Calu3 (cell line): ENCODE data around the gene HGS. TPM values are rescaled to one million over a fixed set of nuclear protein-coding genes. Genes with fewer than 3 reads are reported as not detected.

Experiments
- BruUV-seq: library from RNA; stranded (reverse); fragments of 400-500 nt; replicated peaks from 2 replicates; lab custom pipeline; 2021; lab: Mats Ljungman, UMichigan
- CTCF ChIA-PET: fragments of 300-600 bp; sonication (Branson Sonifier 250); formaldehyde crosslinking; loops from one replicate; lab custom pipeline; 2022; ENCODE audit warnings: antibody characterized with exemption; lab: Charles Lee
- DNase-seq: peaks from one replicate; pipeline ENCODE4 v3.0.0; 2022
- H3K27ac Mint-ChIP-seq: one replicate; pipeline ENCODE4 v1.8.0; 2022; ENCODE audit warnings: mixed read lengths; ENCODE audit not compliant: unreplicated experiment
- H3K27me3 Mint-ChIP-seq: one replicate; pipeline ENCODE4 v1.8.0; 2022; ENCODE audit warnings: mixed read lengths; ENCODE audit not compliant: unreplicated experiment
- H3K36me3 Mint-ChIP-seq: one replicate; pipeline ENCODE4 v1.8.0; 2022; ENCODE audit warnings: mild to moderate bottlenecking, moderate library complexity, mixed read lengths; ENCODE audit not compliant: insufficient read depth, unreplicated experiment
- H3K4me1 Mint-ChIP-seq: one replicate; pipeline ENCODE4 v1.8.0; 2022; ENCODE audit warnings: mild to moderate bottlenecking, low read depth, mixed read lengths; ENCODE audit not compliant: unreplicated experiment
- H3K4me3 Mint-ChIP-seq: one replicate; pipeline ENCODE4 v1.8.0; 2022; ENCODE audit warnings: mild to moderate bottlenecking, low read depth, moderate library complexity, mixed read lengths; ENCODE audit not compliant: unreplicated experiment
- H3K9me3 Mint-ChIP-seq: one replicate; pipeline ENCODE4 v1.8.0; 2022; ENCODE audit warnings: low read depth, mixed read lengths; ENCODE audit not compliant: unreplicated experiment
- intact Hi-C: fragments of 100-400 bp; cut with micrococcal nuclease; formaldehyde crosslinking; loops from one replicate; pipeline ENCODE4 v1.10.0; 2022; ENCODE audit not compliant: unreplicated experiment
- total RNA-seq: library from RNA; stranded (reverse); gene quantifications from 2 replicates; pipeline ENCODE4 v1.2.3, GENCODE V29; 2022
- TF ChIP-seq, protein P1 (sequence below): fragments of 200-600 bp; IDR thresholded peaks from one replicate; pipeline ENCODE4 v1.8.0; 2022; ENCODE audit warnings: antibody characterized with exemption; ENCODE audit not compliant: unreplicated experiment

Gene HGS
- total RNA-seq, 1 experiment from 2014 or later = 160 TPM

DNA sequence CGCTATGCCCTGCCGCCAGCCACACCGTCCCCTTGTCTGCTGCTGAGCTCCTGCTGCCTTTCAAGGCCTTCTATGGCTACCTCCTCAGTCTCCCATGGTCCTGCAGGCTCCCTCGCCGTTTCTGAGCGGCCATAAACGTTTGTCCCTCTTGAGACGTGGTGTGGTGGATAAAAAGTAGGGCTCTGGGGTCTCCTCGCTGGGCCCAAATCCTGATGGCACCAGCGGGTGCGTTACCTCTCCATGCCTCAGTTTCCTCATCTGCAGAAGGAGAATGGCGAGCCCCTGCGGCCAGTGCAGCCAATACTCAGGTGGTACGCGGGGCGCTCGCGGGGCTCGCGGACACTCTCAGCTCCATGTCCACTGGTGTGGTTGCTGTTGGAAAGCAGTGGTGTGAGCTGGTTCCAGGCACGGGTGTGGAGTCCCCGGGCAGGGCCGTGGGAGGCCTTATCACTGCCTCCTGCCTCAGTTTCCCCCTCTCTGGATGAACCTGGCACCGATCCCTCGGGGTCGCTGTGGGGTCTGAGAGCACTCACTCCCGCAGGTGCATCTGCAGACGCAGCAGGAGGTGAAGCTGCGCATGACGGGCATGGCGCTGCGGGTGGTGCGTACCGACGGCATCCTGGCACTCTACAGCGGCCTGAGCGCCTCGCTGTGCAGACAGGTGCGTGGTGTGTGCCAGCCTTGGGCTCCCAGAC lies 30.7 kb downstream of the HGS start:
- Mint-ChIP-seq H3K27ac (no peak overlapping the region), H3K27me3 (no peaks in the 10 kb centered on the region), H3K4me3 (peak overlapping the region; percentile 92), H3K36me3 (peaks cover 63% of the 10 kb centered on the region), H3K4me1 (peaks cover 12% of the 10 kb centered on the region), H3K9me3 (no peaks in the 10 kb centered on the region)
- BruUV-seq = no TSS peak
- TF ChIP-seq, protein P1, sequence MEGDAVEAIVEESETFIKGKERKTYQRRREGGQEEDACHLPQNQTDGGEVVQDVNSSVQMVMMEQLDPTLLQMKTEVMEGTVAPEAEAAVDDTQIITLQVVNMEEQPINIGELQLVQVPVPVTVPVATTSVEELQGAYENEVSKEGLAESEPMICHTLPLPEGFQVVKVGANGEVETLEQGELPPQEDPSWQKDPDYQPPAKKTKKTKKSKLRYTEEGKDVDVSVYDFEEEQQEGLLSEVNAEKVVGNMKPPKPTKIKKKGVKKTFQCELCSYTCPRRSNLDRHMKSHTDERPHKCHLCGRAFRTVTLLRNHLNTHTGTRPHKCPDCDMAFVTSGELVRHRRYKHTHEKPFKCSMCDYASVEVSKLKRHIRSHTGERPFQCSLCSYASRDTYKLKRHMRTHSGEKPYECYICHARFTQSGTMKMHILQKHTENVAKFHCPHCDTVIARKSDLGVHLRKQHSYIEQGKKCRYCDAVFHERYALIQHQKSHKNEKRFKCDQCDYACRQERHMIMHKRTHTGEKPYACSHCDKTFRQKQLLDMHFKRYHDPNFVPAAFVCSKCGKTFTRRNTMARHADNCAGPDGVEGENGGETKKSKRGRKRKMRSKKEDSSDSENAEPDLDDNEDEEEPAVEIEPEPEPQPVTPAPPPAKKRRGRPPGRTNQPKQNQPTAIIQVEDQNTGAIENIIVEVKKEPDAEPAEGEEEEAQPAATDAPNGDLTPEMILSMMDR = no peak
- intact Hi-C loops = no loop called here
- DNase-seq = no peak
- CTCF ChIA-PET = interaction anchor here (1.1 kb wide), 1 partner anchor 107 kb away, joined by 3 read pairs; no protein-coding TSS in a partner anchor

DNA sequence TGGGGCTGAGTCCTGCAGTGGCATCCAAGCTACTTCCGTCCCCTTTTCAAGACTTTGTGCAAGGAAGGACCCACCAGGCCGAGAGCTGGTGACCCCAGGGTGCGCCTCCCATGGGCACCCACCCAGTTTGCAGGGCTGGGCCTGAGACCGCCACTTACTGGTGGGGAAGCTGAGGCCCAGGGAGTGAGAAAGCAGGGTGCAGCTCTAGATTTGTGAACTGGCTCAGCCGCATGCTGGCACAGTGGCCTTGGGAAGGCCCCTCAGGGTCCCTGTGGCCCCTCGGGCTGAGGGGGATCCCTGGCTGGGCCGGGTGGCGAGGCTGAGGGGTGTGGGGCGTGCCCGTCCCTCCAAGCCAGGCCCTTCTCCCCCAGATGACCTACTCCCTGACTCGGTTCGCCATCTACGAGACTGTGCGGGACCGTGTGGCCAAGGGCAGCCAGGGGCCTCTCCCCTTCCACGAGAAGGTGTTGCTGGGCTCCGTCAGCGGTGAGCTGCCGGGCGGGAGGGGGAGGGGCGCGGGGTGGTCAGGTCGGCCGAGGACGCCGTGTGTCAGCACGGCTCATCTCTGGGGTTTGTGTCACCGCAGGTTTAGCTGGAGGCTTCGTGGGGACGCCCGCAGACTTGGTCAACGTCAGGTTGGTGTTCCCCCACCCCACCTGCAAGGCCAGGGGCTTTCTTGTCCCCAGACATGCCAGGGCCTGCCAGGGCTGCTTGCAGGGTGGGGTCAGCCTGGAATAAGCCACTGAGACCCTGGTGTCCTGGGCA lies 31.5 kb downstream of the HGS start:
- H3K9me3 Mint-ChIP-seq = no peaks in the 10 kb centered on the region
- no peak overlapping the region for H3K4me3 Mint-ChIP-seq
- H3K27me3 Mint-ChIP-seq = no peaks in the 10 kb centered on the region
- no peak overlapping the region for H3K27ac Mint-ChIP-seq
- CTCF ChIA-PET = no interaction called here
- H3K4me1 Mint-ChIP-seq = peaks cover 10% of the 10 kb centered on the region
- BruUV-seq = no TSS peak
- peaks cover 61% of the 10 kb centered on the region for H3K36me3 Mint-ChIP-seq
- DNase-seq = no peak
- TF ChIP-seq, protein P1 = no peak
- intact Hi-C loops = no loop called here

DNA sequence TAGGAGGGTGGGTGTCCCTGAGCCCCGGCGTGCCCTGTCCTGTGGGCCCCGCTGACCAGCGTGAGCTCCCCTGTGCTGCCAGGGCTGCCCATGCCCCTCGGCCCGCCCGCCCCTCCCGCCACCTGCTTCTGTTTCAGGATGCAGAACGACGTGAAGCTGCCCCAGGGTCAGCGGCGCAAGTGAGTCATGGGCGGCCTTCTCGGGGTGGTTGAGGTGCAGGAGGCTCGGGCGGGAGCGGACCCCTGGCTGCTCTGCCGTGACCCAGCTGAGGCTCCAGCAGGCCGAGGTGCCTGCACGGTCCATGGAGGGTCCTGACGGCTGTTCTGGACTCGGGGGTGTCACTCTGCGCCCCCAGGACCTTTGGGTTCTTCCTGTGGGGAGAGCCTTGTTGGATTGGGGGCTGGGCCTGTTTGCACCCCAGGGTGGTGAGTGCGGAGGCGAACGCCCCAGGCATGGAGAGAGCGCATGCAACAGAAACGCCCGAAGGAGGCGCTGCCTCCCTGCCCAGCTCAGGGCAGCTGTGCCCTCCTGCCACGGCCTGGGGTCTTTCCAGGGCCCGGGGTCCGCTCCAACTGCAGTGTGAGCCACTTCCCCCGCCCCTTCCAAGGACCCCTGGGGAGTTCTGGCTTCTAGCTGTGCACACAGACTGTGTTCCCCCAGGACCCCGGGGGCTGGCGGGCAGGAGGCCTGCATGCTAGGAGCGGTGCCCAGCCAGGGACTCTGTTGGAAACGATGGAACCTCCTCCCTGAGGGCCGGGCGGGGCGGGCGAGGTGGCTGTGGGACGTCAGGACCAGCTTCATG lies 32.3 kb downstream of the HGS start:
- Mint-ChIP-seq H3K27me3 (no peaks in the 10 kb centered on the region), H3K36me3 (peaks cover 63% of the 10 kb centered on the region), H3K27ac (no peak overlapping the region), H3K4me1 (peaks cover 3% of the 10 kb centered on the region), H3K9me3 (no peaks in the 10 kb centered on the region), H3K4me3 (no peak overlapping the region)
- TF ChIP-seq, protein P1 = no peak
- CTCF ChIA-PET = no interaction called here
- DNase-seq = no peak
- intact Hi-C loops = no loop called here
- BruUV-seq = no TSS peak

DNA sequence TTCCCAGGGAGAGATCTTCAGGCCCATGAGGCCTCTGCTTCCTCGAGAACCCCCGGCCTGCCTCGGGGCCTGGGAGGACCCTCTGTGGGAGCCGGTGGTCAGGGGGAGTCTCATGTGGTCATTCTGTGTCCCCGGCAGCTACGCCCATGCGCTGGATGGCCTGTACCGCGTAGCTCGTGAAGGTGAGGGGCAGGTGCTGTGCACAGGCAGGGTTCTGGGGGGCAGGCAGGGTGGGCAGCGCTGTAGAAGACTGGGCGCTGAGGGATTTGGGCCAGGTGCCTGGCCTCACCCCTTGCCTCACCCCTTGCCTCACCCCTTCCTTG lies 32.8 kb downstream of the HGS start:
- CTCF ChIA-PET = no interaction called here
- Mint-ChIP-seq H3K27ac (no peak overlapping the region), H3K36me3 (peaks cover 62% of the 10 kb centered on the region), H3K4me3 (no peak overlapping the region), H3K9me3 (no peaks in the 10 kb centered on the region), H3K4me1 (no peaks in the 10 kb centered on the region), H3K27me3 (no peaks in the 10 kb centered on the region)
- DNase-seq = no peak
- intact Hi-C loops = no loop called here
- no TSS peak for BruUV-seq
- TF ChIP-seq, protein P1 = no peak
